Prostate gland (tissue), 2 donors: Measurements from ENCODE around the gene CHMP6.

ENCODE experiments used
- POLR2A ChIP-seq: fragments of 450-650 bp; IDR thresholded peaks from one replicate; pipeline ENCODE4 v1.6.1; 2016; ENCODE audit warnings: antibody characterized with exemption, mild to moderate bottlenecking
- TF ChIP-seq, protein P1 (sequence below), 4 experiments: fragments of 200-600 bp in 2 of 4; fragments of 450-650 bp in 2 of 4; sonication (generic) in 2 of 4; IDR thresholded peaks; 1 replicate in 3 of 4; 2 replicates in 1 of 4; pipeline ENCODE4 v1.5.1; 2016 to 2019; ENCODE audit warnings: antibody characterized with exemption in 4 of 4, mild to moderate bottlenecking in 2 of 4, moderate library complexity in 2 of 4

DNA sequence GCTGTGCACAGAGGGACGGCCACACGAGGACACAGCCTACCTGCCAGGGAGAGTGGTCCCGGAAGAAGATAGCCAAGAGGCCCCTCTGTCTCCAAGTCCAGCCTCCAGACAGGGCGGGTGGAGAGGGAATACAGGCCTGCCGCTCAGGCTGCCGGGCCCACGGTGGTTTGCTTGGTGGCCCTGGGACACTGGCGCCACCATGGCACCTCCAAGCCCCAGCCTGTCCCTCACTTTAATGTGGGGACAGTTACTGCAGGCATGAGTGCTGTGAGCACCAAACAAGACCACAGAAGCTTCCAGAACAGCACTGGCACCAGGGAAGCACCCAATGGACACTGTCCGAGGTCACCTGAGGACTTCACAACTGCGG, 22.0 kb upstream of the CHMP6 start:
- TF ChIP-seq, protein P1, sequence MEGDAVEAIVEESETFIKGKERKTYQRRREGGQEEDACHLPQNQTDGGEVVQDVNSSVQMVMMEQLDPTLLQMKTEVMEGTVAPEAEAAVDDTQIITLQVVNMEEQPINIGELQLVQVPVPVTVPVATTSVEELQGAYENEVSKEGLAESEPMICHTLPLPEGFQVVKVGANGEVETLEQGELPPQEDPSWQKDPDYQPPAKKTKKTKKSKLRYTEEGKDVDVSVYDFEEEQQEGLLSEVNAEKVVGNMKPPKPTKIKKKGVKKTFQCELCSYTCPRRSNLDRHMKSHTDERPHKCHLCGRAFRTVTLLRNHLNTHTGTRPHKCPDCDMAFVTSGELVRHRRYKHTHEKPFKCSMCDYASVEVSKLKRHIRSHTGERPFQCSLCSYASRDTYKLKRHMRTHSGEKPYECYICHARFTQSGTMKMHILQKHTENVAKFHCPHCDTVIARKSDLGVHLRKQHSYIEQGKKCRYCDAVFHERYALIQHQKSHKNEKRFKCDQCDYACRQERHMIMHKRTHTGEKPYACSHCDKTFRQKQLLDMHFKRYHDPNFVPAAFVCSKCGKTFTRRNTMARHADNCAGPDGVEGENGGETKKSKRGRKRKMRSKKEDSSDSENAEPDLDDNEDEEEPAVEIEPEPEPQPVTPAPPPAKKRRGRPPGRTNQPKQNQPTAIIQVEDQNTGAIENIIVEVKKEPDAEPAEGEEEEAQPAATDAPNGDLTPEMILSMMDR (IDR thresholded peaks at IDR 0.05), result no peak
- no peak for TF ChIP-seq POLR2A
